Stomach smooth muscle (tissue), 2 donors: ENCODE results near the gene KNG1.

ENCODE experiments used
- H3K27ac ChIP-seq: one replicate; pipeline ENCODE4 v1.7.0; 2013; ENCODE audit warnings: mild to moderate bottlenecking, low read length, inconsistent platforms
- H3K27me3 ChIP-seq, 2 donors: one replicate each; pipeline ENCODE4 v1.7.0; 2013; ENCODE audit warnings: low read length in 2 of 2; ENCODE audit not compliant: insufficient read depth in 2 of 2, control insufficient read depth in 1 of 2
- H3K36me3 ChIP-seq, 2 donors: one replicate each; pipeline ENCODE4 v1.7.0; 2013; ENCODE audit warnings: low read length in 2 of 2; ENCODE audit not compliant: control insufficient read depth in 2 of 2, insufficient read depth in 2 of 2
- H3K4me1 ChIP-seq: one replicate; pipeline ENCODE4 v1.7.0; 2013; ENCODE audit warnings: low read length; ENCODE audit not compliant: control insufficient read depth, insufficient read depth
- H3K4me3 ChIP-seq, 2 donors: one replicate each; pipeline ENCODE4 v1.7.0; 2013; ENCODE audit warnings: low read length in 2 of 2
- H3K9ac ChIP-seq, 2 donors: one replicate each; pipeline ENCODE4 v1.7.0; 2013; ENCODE audit warnings: low read length in 2 of 2, mild to moderate bottlenecking in 1 of 2
- H3K9me3 ChIP-seq, 2 donors: one replicate each; pipeline ENCODE4 v1.7.0; 2013; ENCODE audit warnings: low read length in 2 of 2; ENCODE audit not compliant: control insufficient read depth in 2 of 2
- donor health status: healthy.
- donor health status: Pancreatic carcinoma.

Gene KNG1

GRCh38 chr3:186750316-186750715 lies 33.2 kb downstream of the KNG1 start:
- Histone ChIP-seq H3K27ac (no peak overlapping the region), H3K4me3 (no peak overlapping the region), H3K4me1 (no peaks in the 10 kb centered on the region), H3K27me3 (no peaks in the 10 kb centered on the region), H3K9ac (no peak overlapping the region), H3K36me3 (no peaks in the 10 kb centered on the region), H3K9me3 (no peaks in the 10 kb centered on the region)

DNA sequence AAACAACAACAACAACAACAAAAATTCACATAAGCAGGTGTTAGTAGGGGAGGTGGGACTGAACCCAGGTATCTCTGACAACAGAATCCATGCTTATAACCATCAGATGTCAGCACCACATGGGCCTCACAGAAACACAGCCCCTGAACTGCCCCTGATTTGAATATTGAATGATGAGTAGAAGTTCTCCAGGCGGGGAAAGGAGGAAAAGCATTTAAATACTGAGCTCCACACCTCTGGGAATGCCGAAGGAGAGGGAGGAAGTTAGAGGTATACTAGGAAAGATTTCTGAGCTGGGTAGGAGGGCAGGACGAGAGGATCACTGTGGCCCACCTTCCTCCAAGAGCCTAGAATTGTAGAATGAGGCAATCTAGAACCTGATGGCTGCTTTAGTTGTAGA lies 34.3 kb downstream of the KNG1 start:
- Histone ChIP-seq H3K4me3 (no peak overlapping the region), H3K9ac (no peak overlapping the region), H3K27ac (no peak overlapping the region)

GRCh38 chr3:186754006-186754405 lies 36.8 kb downstream of the KNG1 start:
- no peaks in the 10 kb centered on the region for H3K27me3 ChIP-seq
- H3K36me3 ChIP-seq = no peaks in the 10 kb centered on the region
- H3K4me1 ChIP-seq = no peaks in the 10 kb centered on the region
- no peak overlapping the region for H3K4me3 ChIP-seq
- no peak overlapping the region for H3K9ac ChIP-seq
- H3K9me3 ChIP-seq = no peaks in the 10 kb centered on the region
- H3K27ac ChIP-seq = no peak overlapping the region

More for the DNA sequence above, 34.3 kb downstream of the KNG1 start:
- H3K4me1 ChIP-seq = no peaks in the 10 kb centered on the region
- H3K36me3 ChIP-seq = no peaks in the 10 kb centered on the region
- no peaks in the 10 kb centered on the region for H3K9me3 ChIP-seq
- no peaks in the 10 kb centered on the region for H3K27me3 ChIP-seq

- Histone ChIP-seq H3K9me3 (no peaks in the 10 kb centered on the region), H3K9ac (no peak overlapping the region), H3K4me3 (no peak overlapping the region), H3K27me3 (no peaks in the 10 kb centered on the region), H3K27ac (no peak overlapping the region), H3K36me3 (no peaks in the 10 kb centered on the region), H3K4me1 (no peaks in the 10 kb centered on the region)
Observed at GRCh38 chr3:186754871-186755270, 37.7 kb downstream of the KNG1 start.

- Histone ChIP-seq H3K4me1 (no peaks in the 10 kb centered on the region), H3K4me3 (no peak overlapping the region), H3K9me3 (no peaks in the 10 kb centered on the region), H3K27me3 (no peaks in the 10 kb centered on the region), H3K36me3 (no peaks in the 10 kb centered on the region), H3K27ac (no peak overlapping the region), H3K9ac (no peak overlapping the region)
Observed at GRCh38 chr3:186757214-186757613, 40.1 kb downstream of the KNG1 start.

DNA sequence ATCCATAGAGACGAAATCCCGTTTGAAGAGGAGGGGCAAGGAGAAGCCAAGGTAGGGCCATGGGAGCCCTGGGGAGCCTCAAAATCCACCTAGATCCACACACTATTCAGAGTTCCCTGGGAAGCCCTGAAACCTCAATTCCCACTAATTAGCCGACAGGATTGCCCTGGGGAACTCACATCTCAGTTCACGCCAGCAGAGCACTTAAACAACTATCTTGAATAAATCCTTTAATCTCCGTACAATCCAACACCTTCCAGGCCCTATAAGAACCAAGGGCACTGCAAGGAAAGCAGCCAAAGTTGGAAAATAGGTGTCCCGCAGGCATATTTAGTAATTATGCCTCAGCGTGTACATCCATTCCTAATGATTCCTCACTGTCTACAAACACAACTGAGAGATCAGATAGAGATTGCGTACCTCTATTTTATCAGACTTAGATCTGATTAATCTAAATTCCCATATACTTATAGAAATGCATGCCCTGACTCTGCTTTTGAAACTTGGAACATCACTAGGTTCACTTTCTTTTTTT lies 40.6 kb downstream of the KNG1 start:
- Histone ChIP-seq H3K4me3 (no peak overlapping the region), H3K36me3 (no peaks in the 10 kb centered on the region), H3K9ac (no peak overlapping the region), H3K4me1 (no peaks in the 10 kb centered on the region), H3K27me3 (no peaks in the 10 kb centered on the region), H3K27ac (no peak overlapping the region), H3K9me3 (no peaks in the 10 kb centered on the region)

GRCh38 chr3:186759231-186759930 lies 42.2 kb downstream of the KNG1 start:
- Histone ChIP-seq H3K9ac (no peak overlapping the region), H3K36me3 (no peaks in the 10 kb centered on the region), H3K4me3 (no peak overlapping the region), H3K27ac (no peak overlapping the region), H3K9me3 (no peaks in the 10 kb centered on the region), H3K4me1 (no peaks in the 10 kb centered on the region), H3K27me3 (no peaks in the 10 kb centered on the region)

DNA sequence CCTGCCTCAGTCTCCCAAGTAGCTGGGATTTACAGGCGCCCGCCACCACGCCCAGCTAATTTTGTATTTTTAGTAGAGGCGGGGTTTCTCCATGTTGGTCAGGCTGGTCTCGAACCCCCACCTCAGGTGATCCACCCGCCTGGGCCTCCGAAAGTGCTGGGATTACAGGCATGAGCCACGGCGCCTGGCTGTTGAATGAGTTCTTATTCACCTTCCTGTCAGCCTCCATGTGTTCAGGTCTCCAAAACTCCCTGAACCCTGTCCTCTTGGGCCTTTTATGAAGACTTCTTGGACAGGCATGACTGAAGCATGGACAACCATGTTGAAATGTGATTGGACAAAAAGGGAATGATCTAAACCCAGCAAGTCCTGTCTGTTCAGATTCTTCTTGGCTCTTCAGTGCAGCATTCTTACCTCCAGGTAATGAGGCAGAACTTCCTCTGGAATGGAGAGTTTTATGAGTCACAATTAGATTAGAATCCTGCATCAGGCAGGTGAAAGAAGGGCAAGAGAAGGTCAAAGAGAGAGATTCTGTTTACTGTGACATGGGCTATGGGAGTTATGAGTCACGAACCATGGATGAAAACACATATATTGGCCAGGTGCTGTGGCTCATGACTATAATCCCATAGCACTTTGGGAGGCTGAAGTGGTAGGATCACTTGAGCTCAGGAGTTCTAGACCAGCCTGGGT lies 43.1 kb downstream of the KNG1 start:
- no peak overlapping the region for H3K27ac ChIP-seq
- H3K9ac ChIP-seq = no peak overlapping the region

GRCh38 chr3:186760897-186761447 lies 43.8 kb downstream of the KNG1 start:
- no peak overlapping the region for H3K4me3 ChIP-seq
- H3K9ac ChIP-seq = no peak overlapping the region
- H3K4me1 ChIP-seq = no peaks in the 10 kb centered on the region
- no peaks in the 10 kb centered on the region for H3K9me3 ChIP-seq
- no peaks in the 10 kb centered on the region for H3K36me3 ChIP-seq
- no peaks in the 10 kb centered on the region for H3K27me3 ChIP-seq
- no peak overlapping the region for H3K27ac ChIP-seq

More for the DNA sequence above, 43.1 kb downstream of the KNG1 start:
- Histone ChIP-seq H3K27me3 (no peaks in the 10 kb centered on the region), H3K36me3 (no peaks in the 10 kb centered on the region), H3K4me1 (no peaks in the 10 kb centered on the region), H3K9me3 (no peaks in the 10 kb centered on the region), H3K4me3 (no peak overlapping the region)

- no peaks in the 10 kb centered on the region for H3K36me3 ChIP-seq
- H3K9me3 ChIP-seq = no peaks in the 10 kb centered on the region
- peaks cover 7% of the 10 kb centered on the region for H3K4me1 ChIP-seq
- H3K9ac ChIP-seq = peak overlapping the region in 1 of 2 donors; percentile 48
- H3K4me3 ChIP-seq = peak overlapping the region; percentile 60 to 69
- no peak overlapping the region for H3K27ac ChIP-seq
- peaks cover 4 to 9% of the 10 kb centered on the region in 2 donors for H3K27me3 ChIP-seq
Observed at GRCh38 chr3:186772281-186772694, 55.1 kb downstream of the KNG1 start.
